ENCODE results near the gene GDPD3.
A peak's percentile ranks its signal among the peaks of the same experiment; 100 is the strongest.

Gene GDPD3

DNA sequence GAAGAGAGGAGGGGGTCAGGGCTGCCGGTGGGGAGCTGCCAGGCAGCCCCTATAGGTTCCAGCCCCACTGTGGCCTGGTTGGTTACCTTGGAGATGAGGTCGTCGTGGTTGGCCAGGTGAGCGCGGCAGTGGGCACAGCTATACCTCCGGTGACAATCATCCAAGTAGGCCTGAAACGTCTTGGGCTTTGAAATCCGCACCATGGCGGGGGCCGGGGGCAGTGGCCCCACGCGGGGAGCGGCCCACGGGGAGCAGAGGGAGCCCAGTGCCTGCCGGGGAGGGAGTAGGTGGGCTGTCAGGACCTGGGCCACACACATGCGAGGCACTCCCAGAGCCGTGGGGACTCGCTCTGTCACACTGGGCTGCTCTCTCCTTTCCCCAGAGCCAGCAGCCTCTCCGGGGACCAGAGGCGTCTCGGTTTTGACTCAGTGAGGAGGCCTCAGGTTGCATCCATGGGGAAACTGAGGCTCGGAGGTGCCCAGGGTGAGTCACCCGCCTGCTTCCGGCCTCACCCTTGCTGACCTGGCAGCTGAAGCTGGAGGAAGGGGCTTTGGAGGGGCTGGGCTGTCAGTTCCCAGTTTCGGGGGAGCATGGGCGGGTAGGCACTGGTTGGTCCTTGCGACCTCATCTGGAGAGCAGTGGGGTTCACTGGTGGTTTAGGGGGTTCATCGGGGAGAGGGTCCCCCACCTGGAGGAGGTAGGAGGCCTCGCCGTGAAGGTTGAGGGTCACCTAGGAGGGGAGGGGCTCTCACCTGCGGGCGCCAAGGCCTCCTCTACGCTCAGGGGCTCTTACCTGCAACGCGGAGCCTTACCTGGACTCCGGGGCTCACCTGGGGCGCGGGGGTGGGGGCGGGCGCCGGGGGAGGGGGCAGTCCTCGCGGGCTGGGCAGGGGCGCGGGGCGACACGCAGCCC is 17.9 kb downstream of the GDPD3 start:
- DNase-seq (ENCODE audit: low spot score) = no peak

DNA sequence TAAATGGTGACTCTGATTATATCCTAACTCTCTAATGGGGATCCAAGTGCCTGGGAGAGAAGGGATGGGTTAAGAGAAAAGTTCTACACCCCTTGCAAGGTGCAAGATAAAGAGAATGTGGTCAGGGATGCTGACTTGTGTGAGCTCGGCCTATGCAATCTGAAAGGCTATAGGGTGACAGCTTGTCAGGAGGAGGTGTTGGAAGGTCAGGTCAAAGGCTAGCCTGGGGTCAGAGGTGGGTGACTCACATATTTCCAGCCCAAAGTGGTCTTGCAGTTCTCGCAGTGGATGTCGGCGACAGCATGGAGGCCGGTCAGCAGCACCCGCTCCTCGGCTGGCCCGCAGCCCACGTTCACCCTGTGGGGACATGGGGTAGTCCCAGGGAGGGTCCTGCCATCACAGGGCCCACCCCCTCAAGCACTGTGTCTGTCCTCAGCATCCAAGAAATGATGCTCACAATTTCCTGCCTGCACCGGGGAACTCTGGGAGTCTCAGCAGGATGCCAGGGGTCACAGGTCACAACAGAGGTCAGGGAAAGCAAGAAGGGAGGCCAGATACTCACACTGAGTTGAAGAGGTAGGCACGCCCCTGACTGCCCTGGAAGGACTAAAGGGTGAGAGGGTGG is 18.7 kb downstream of the GDPD3 start:
- no peak for DNase-seq (ENCODE audit: low spot score)

DNA sequence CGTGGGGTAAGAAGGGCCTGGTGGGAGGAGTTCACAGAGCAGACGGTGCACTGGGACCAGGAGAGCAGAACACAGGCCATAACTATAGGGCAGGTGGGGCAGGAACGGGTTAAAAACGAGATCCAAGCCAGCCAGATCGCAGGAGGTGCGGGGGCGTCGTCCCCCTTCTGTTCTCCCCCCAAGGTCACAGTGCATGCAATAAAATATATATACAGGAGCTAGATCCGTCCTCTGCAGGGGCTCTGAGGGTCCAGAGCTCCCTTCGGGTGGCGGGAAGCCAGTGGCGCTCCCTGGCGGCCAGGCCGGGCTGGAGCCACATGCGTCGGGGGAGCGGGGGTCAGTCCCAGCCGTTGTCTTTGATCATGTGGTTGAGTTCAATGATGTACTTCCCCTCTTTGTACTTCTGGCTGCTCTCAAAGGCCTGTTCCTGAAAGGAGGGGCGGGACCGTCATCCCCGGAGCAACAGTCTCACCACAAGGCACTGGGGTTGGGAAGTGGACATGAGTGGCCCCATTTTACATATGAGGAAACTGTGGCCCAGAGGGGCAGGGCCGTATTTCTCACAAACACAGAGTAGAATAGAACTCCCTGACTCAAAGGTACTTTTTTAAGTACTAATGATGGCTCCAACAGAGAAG is 20.8 kb downstream of the GDPD3 start:
- DNase-seq (ENCODE audit: low spot score) = peak; percentile 96

DNA sequence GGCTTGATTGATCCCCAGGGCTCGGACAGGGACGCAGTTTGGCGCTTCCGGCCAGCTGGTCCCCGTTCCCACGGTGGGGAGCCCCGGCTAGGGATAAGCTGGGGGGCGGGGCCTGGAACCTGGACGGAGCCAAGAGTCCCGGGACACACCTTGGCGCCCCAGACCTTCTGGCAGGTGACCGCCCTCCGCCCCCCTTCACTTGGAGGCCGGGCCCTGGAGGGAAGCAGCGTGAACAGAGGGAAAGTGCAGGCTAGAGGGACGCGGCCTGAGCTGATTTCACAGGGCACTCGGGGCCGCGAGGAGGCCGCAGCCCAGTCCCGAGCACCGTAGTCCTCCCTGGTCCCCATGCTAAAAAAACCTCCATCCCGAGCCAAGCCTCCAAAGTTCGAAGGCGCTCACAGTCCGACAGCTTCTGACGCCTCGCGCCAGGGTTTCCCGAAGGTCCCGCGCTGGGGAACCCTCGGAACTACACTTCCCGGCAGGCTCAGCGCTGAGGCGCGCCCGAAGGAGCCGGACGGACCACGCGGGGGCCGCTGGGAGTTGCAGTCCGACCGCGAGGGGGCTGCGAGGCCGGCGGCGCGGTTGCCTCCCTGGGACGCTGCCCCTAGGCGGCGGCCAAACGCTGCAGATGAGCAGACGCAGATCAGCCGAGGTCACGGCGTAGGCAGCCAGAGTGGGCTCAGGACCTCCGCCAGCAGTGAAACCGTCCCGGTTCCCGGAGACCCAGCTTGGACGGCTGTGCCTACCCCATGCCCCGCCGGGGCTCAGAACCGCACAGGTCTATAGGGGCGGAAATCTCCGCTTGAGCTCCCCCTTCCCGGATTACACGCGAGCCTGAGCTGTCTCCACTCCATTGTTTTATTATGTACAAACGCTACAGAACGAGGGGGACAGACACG is 21.6 kb downstream of the GDPD3 start, which contains the start of gene TBX6:
TSS of gene TBX6 (minus strand) at position 451 of the 899 bp plus-strand sequence. CDS start 731 bp downstream, outside the sequence.
- DNase-seq (ENCODE audit: low spot score) = peak; percentile 93

DNA sequence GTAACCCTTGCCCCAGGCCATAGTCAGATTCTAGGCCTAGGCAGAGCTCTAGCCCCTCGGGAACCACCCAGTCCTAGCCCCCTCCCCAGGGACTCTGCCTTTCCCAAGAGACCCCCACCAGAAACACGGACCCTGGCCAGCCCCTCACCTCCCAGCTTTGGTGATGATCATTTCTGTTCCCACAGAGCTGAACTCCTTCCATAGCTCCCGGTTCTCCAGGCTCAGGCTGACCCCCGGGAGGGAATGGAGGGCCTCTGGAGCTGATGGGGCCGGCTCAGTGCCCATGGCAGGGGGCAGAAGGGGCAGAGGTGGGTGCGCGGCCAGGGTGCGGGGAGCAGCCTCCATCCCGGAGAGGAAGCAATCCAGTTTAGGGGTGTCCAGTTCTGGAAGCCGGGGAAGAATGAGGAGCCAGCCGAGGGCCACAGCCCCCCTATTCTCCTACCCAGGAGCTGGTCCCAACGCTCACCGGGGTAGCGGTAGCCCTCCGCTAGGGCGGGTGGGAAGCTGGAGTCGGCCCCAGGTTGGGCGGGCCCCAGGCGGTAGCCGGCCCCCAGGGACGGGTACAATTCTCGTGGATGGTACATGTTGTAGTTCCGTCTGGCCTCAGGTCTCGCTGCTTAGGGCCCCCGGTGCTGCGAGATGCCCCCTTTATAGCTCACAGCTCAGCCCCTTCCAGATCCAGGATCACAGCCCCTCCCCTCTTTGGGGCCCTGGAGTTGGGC is 22.6 kb downstream of the GDPD3 start:
- DNase-seq (ENCODE audit: low spot score) = no peak

DNA sequence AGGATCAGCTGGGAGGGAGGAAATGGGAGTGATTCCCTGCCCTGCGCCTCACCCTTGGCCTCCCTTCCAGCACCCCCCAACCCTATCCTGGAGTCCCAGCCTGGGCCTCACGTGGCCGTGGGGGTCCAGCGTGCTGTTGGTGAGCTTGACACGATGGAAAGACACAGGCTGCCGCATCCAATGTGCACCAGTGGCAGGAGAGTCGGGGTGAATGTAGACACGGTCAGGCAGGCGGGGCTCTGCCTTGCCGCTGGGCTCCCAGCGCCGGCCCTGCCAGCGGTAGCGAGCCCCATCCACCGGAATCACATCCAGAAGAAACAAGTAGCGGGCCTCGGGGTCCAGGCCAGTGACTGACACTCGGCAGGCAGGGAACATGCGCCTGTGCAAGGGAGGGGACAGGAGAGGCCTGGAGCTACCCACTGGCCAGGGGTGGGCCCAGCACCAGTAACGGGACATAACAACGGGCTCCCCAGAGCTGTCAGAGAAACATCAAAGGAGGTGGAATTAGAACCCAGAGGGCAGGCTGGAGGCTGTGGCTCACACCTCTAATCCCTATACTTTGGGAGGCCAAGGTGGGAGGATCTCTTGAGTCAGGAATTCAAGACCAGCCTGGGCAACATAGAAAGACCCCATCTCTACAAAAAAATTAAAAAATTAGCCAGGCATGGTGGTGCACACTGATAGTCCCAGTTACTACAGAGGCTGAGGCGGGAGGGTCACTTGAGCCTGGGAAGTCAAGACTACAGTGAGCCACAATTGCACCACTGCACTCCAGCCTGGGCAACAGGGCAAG is 24.3 kb downstream of the GDPD3 start:
- no peak for DNase-seq (ENCODE audit: low spot score)

DNA sequence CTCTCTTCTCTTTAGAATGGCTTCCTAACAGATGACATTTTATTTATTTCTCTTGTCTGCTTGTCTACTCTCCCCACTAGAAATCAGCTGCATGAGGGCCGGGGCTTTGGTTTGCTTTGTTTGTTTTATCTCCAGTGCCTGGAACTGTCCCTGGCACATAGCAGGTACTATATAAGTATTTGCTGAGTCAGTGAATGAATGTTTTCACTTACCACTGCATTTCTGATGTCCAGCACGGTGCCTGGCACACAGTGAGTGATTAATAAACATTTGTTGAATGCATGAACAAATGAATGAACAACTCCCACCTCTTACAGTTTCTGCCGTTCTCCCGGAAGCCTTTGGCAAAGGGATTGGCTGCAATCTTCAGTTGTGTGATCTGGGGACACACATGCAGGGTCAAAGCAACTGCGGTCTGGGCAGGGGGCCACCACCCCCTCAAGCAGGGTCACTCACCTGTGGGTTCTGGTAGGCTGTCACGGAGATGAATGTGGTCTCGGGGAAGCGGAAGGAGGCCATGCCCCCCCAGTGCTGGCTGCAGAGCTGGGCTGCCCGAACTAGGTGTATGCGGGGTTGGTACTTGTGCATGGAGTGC is 25.0 kb downstream of the GDPD3 start:
- DNase-seq (ENCODE audit: low spot score) = no peak

DNA sequence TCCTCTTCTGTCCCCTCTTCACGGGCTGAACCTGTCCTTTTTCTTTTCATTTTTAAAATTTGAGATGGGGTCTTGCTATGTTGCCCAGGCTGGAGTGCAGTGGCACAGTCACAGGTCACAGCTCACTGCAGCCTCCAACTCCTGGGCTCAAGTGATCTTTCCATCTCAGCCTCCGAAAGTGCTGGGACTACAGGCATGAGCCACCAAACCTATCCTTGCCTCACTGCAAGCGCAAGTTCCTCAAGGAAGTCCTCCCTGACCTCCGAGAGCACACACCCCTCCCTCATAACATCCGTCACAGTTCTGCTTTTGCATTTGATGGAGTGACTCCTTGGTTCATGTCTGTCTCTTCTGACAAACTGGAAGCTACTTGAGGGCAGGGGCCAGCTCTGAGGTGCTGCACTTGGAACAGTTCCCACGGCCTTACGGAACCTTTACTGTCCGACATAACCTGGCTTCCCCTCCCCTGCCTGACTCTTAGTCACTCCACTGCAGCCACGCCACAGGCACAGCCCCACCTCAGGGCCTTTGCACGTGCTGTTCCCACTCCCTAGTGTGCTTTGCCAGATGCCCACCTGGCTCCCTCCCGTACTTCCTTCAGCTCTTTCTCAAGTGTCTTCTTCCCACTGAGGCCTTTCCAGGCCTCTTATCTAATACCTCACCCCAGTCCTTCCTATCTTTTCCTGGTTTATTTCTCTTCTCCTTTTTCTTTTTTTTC is 26.0 kb downstream of the GDPD3 start:
- no peak for DNase-seq (ENCODE audit: low spot score)

DNA sequence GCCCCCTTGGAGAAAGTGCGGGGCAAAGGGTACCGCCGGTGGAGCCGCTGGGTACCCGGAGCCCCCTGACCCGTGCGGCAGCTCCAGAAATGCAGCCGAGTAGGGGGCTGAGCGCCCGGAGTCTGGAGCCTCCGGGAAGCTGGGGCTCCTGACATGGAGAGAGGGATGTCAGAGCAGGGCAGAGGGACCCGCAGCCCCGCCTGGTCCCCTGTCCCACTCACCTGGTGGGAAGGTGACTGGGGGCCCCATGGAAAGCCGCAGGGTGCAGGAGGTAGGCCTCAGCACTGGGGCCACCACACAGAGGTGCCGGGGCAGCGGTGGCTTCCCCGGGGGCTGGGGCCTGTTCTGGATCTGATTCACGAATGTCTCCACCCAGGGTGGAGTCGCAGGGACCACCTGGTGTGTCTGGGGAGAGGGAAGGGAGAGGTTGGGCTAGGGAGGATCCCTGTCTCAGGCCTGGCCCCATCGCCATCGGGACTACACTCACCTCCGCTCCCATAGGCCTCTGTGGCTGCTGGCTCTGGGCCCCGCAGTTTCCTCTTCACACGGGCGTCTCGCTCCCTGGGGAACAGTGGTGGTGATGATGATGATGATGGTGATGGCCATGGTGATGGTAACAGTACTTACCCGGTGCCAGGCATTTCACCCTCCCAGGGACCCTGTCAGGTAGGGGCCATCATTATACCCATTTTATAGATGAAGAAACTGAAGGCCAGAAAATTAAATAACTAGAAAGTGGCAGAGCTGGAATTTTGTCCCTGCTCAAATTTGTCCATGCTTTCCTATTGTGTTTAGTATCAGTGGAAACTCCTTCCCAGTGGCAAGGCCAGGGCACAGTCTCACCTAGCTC is 26.8 kb downstream of the GDPD3 start:
- DNase-seq (ENCODE audit: low spot score) = no peak

DNA sequence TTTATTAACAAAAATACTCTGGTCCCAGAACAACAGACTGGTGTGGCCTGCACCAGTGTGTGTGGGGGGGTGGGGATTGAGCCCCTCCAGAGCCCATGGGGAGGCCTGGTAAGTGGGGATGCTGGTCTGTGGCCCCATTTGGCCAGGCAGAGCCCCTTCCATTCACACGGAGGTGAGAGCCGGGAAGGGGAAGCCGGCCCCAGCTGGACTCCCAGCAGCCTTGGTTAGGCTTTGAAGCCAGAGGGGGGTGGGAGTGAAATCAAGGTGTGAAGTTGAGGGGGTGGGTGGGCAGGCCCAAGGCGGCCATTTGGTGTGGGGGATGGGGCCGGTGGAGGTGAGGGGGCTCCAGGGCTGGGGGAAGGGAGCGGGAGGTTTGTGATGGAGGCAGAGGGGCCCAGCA is 27.5 kb downstream of the GDPD3 start:
- DNase-seq (ENCODE audit: low spot score) = no peak

DNA sequence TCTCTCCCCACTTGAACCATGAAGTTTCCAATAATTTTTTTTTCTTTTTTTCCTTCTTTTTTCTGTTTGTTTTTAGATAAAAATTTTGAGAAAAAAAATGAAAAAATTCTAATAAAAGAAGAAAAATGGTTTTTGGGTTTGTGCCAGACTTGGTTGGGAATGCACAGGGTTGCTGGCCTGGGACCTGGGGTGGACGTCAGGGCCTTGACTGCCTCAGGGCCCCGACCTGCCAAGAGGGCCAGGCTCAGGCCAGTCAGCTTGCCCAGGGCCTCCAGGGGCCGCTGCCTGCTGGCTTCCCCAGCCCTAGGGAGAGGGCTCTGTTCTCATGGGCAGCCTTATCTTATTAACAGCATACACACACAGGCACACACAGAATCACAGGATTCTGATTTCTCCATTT is 28.1 kb downstream of the GDPD3 start:
- DNase-seq (ENCODE audit: low spot score) = no peak

DNA sequence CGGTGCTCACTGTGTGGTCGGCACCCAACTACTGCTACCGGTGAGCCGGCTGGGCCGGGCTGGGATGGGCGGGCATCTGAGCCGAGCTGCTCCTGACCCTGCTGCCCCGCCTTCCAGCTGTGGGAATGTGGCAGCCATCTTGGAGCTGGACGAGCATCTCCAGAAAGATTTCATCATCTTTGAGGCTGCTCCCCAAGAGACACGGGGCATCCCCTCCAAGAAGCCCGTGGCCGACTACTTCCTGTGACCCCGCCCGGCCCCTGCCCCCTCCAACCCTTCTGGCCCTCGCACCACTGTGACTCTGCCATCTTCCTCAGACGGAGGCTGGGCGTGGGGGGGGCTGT is 28.5 kb downstream of the GDPD3 start:
- no peak for DNase-seq (ENCODE audit: low spot score)

DNA sequence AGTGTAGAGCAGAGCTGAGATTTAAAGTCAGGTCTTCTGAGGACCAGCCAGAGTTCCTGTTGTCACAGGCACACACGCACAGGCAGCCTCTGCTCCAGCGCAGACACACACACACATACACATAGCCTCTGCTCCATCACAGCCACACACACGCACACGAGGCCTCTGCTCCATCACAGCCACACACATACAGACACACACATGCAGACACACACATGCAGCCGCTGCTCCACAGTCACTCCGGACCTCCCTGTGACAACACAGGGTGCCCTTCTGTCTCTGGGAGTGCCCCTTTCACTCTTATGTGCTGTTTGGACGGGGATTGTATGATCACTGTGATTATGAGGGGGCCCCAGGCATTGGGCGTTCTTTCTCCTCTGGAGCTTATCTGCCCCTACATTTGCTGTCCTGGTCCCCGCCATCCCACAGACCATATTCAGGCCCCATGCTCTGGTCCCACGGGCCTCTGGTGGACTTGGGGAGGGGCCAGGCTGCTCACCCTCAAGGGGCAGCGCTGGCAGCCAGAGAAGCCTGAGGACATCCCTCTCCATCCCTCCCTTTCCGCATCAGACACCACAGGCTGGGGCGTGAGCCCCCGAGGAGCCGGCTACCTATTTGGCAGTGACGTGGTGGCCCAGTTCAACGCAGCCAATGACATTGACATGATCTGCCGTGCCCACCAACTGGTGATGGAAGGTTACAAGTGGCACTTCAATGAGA is 29.1 kb downstream of the GDPD3 start:
- DNase-seq (ENCODE audit: low spot score) = no peak

DNA sequence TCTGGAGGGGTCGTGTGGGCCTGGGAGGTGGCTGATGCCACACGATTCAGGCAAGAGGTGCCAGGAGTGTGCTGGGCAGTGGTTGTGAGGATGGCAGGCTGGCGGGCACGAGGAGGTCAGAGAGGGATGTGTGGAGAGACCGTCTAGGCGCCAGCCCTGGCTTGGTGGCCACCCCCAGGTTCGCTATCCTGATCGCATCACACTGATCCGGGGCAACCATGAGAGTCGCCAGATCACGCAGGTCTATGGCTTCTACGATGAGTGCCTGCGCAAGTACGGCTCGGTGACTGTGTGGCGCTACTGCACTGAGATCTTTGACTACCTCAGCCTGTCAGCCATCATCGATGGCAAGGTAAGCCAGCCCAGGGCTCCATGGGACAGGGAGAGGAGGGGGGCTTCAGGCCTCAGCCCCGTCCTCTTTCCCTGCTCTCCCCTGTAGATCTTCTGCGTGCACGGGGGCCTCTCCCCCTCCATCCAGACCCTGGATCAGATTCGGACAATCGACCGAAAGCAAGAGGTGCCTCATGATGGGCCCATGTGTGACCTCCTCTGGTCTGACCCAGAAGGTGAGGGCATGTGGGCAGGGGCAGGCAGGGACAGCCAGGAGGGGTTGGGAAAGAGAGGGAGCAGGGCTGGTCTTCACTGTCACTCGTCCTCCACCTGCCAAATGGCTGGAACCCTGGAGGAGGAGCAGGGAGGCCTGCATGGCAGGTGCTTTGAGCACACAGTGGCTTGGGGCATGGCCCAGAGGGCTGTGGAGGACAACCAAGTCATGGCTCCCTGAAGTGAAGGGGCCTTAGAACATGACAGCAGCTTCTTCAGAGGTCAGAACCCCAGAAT is 29.9 kb downstream of the GDPD3 start:
- no peak for DNase-seq (ENCODE audit: low spot score)

DNA sequence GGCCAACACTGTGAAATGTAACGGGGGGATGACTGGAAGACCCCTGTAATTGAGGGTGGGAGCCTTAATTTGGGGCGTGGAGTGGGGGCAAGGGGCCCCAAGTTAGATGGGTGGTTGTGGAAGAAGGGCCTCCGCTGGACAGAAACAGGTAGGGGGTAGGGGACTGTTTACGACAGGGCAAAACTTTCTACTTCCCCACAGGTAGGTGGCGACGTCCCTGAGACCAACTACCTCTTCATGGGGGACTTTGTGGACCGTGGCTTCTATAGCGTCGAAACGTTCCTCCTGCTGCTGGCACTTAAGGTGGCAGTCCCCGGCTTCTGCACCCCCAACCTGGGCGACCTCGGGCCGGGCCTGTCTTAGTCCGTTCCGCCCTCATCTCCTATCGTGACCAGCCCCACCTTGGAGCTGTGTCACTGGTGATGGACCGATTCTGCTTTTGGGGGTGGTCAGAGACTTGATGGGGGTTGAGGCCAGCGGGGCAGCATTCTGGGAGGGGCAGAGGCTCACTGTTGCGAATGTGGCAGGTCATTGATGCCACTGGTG is 30.7 kb downstream of the GDPD3 start:
- peak; percentile 46 for DNase-seq (ENCODE audit: low spot score)

DNA sequence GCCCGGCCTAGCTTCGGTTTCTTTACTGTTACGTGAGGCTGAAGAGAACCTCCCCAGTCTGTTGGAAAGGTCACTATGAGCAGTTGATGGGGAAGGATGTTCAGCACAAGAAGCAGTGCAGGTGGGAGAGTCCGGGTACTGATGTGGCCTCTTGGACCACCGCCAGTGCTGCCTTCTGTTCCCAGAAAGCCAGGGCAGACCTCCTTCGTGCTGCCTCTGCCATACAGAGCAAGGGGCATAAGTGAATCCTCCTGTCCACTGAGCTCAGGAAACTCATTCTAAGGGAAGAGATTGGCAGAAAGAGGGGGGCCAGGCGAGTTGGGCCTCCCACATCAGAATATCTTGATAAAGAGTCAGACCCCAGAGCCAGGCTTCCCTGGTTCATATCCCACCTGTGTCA is 33.9 kb downstream of the GDPD3 start:
- no peak for DNase-seq (ENCODE audit: low spot score)

DNA sequence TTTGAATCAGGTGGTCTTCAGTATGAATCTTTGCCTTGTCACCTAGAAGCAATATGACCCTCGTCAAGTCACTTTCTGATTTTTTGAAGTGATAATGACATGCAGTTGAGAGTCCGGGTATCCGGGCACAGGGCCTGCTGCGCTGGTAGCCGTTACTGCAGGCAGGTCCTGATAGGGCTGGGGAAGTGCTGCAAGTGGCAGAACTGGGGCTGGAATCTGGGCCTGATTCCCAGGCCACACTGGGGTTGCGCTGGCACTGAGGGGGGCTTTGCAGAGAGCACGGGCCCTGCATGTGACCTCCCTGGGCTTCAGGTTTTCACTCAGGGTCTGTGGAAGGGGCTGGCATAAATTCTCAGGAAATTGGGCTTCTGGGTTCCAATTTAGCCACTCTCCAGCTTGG is 34.6 kb downstream of the GDPD3 start:
- DNase-seq (ENCODE audit: low spot score) = no peak
